GM18861 (cell line): ENCODE results near the gene TOMM34.
A peak's percentile ranks its signal among the peaks of the same experiment; 100 is the strongest.

Source experiments
- ATAC-seq: cut with Tn5 transposase; IDR thresholded peaks from one replicate; pipeline ENCODE4 v1.9.1; 2021; ENCODE audit not compliant: unreplicated experiment

TOMM34 gene, protein sequence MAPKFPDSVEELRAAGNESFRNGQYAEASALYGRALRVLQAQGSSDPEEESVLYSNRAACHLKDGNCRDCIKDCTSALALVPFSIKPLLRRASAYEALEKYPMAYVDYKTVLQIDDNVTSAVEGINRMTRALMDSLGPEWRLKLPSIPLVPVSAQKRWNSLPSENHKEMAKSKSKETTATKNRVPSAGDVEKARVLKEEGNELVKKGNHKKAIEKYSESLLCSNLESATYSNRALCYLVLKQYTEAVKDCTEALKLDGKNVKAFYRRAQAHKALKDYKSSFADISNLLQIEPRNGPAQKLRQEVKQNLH

DNA sequence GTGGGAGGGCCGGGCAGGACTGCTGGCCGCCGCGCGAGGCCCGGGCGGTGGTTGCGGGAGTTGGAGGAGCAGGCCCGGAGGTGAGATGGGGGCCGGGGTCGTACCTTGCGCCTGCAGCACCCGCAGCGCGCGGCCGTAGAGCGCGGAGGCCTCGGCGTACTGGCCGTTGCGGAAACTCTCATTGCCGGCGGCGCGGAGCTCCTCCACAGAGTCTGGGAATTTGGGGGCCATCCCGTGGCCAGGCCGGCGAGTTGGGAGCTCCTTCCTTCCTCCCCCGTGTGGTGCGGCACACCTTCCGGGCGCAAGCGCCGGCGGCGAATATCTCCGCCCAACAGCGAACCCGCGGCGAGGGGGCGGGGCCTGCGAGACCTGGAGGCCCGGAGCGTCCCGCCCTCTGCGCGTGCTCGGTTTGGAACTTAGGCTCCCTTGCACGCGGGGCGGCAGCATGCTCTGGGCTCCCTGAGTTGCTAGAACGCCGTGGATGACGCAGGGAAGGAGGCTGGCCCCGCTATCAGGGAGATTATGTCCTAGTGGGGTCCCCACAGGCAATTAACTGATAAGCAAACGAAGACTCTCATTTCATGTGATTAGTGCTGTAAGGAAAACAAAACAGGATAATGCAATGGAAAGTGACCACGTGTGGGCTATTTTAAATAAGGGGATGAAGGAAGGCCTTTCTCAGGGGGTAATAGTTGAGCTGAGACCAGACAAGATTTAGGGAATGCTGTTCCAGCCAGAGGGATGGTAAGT, at the start of gene TOMM34:
Gene TOMM34 (minus strand): TSS at position 295 of the 750 bp plus-strand sequence. CDS start 64 bp downstream, at position 231.
- peak; percentile 77 for ATAC-seq

DNA sequence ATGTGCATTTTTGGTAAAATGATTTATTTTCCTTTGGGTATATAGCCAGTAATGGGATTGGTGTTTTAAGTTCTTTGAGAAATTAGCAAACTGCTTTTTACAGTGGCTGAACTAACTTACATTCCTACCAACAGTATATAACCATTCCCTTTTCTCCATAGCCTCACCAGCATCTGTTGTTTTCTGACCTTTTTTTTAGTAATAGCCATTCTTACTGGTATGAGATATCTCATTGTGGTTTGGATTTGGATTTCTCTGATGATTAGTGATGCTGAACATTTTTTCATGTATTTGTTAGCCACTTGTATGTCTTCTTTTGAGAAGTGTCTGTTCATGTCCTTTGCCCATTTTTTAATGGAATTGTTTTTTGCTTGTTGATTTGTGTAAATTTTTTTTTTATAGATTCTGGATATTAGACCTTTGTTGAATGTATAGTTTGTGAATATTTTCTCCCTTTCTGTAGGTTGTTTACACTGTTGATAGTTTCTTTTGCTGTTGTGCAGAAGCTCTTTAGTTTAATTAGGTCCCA, 48.4 kb upstream of the TOMM34 start:
- no peak for ATAC-seq

DNA sequence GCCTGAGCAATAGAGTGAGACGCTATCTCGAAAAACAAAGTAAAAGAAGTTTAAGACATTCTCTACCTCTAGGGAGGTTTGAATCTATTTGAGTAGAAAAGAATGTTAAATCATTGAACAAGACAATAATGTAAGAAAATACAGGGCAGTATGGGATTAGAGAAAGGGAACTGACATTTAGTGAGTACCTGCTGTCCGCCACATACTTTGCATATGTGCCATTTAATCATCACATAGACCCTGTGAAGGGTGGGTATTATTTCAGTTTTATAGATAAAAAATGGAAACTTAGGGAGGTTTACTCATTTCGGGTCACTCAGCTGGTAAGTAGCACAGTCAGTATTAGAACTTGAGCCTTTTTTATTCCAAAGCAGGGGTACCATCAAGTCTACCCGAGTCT, 37.5 kb upstream of the TOMM34 start:
- no peak for ATAC-seq

DNA sequence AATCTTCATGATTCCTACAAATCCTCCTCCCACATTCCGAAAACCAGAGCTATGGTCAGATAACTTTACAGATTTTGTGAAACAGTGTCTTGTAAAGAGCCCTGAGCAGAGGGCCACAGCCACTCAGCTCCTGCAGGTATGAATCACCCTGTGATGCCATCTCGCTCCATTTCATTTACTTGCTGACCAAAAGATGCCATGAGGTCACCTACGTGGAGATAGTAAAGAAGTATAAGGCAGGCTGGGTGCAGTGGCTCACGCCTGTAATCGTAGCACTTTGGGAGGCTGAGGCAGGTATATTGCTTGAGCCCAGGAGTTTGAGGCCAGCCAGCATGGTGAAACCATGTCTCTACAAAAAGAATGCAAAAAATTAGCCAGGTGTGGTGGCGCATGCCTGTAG, 37.0 kb upstream of the TOMM34 start:
- no peak for ATAC-seq

DNA sequence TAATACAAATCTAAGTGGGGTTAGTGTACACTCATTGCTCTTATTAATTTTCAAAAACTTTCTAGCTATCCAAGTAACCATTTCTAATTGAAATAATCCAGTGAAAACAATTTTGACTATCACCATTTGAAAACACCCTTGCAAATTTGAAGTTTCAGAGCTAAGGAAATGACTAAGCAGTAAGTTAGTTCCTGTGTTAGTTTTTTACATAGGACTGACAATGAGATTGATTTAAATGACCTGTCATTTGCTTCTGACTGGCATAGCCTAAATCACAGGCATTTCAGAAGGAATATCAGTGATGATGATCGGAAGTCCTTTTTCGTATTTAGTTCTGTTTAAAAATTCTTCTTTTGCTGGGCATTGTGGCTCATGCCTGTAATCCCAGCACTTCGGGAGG, 33.1 kb upstream of the TOMM34 start:
- no peak for ATAC-seq

DNA sequence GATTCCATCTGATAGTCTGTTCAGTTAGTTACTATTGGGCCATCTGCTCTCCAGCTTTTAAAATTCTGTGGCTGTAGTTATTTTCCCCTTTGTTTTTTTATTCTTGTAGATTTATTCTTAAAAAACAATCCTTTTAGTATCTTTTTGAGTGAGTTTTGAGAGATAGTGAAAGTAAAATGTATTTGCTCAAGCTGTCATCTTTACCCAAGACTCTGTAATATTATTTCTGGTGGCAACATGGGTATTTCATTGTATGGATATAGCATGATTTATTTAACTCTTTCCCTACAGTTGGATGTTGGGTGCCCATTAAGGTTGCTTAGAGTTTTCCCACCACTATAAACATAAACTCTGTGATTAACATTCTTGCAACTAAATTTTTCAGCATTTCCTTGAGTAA, 30.8 kb upstream of the TOMM34 start:
- ATAC-seq, result no peak

DNA sequence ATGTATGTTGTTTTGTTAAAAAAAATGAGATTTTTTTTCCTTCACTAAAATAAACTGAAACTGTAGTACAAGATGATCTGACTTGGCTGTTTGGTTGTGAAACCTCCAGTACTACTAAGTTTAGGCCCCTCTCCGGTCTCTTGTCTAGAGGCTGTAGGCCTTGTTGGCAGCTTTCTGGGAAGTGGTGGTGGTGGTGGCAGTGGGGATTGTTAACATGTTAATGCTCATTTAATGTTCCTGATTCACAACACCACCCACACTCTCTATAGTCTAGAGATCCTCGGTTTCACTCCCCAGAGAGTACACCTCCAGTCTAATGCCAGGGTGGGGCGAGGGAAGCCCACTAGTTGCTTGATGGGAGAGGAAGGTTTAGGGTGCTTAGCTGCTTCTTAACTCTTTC, 30.2 kb upstream of the TOMM34 start:
- no peak for ATAC-seq

DNA sequence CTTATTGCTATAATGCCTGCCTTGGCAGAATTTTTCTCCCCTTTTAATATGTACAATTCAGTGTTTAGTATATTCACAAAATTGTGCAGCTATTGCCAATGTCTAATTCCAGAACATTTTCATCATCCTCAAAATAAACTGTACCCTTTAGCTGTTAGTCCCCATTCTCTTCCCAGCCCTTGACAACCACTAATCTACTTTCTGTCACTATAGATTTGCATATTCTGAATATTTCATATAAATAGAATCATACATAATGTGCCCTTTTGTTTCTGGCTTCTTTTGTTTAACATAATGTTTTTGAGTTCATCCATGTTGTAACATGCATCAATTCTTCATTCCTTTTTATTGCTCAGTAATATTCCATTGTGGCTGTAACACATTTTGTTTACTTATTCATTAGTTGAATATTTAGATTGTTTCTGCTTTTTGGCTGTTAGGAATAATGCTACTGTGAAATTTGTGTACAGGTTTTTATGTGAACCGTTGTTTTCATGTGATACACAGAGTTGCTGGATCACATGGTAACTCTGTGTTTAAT, 28.5 kb upstream of the TOMM34 start:
- ATAC-seq, result no peak

DNA sequence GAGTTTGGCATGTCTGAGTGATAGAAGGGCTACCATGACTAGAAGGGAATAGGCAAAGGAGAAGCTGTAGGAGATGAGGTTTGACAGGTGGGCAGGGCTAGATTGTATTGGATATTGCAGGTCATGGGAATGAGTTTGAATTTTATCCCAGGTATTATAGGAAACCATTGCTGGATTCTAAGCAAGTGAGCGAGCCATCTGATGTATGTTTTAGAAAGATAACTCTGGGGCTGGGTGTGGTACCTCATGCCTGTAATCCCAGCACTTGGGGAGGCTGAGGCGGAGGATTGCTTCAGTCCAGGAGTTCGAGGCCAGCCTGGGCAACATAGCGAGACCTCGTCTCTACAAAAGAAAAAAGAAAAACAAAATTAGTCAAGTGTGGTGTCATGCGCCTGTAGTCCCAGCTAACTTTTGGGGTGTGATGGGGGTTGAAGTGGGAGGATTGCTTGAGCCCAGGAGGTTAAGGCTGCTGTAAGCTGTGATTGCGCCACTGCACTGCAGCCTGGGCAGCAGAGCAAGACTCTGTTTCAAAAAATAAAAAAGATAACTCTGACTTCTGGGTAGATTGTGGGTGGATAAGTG, 23.0 kb upstream of the TOMM34 start:
- ATAC-seq, result no peak

DNA sequence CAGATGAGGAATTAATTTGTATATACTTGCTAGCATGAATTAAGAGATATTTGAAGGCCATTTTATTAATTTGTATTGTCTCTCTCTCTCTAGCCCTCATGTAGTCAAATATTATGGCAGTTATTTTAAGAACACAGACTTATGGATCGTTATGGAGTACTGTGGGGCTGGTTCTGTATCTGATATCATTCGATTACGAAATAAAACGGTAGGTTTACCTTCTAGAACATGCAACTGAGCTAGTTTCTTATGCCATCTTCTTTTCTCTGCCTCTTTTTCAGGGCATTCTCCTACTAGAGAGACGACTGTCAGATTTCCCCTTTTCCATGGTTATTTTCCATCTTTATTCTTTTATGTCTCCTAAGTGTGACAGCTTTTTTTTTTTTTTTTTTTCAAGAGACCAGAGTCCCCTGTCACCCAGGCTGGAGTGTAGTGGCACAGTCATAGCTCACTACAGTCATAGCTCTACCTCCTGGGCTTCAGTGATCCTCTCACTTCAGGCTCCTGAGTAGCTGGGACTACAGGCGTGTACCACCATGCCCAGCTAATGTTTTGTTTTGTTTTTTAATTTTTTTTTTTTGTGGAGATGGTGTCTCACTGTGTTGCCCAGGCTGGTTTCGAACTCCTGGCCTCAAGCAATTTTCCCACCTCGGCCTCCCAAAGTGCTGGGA, 21.7 kb upstream of the TOMM34 start:
- no peak for ATAC-seq

DNA sequence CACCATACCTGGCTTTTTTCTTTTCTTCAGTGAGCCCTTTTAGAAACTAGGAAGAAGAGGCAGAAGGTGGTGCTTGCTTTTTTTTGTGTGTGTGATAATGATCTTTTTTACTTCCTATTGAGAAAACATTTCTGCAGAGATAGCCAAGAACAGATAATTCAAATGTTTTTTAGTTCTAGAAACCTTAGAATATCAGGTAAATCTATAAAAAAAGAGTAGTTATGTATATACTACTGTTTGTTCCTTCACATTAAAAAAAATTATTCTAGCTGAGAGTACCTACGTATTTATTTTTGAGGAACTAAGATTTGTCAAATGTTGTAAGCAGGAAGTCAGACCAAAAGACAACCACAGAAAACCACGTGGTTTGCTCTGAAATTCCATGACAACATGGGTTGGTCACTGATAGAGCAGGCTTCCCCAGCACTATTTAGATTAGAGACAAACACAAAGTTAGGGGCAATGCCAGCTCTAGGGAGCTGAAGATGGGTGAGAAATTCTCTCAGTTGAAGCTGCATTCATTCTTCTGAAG, 19.0 kb upstream of the TOMM34 start:
- ATAC-seq, result peak; percentile 69

DNA sequence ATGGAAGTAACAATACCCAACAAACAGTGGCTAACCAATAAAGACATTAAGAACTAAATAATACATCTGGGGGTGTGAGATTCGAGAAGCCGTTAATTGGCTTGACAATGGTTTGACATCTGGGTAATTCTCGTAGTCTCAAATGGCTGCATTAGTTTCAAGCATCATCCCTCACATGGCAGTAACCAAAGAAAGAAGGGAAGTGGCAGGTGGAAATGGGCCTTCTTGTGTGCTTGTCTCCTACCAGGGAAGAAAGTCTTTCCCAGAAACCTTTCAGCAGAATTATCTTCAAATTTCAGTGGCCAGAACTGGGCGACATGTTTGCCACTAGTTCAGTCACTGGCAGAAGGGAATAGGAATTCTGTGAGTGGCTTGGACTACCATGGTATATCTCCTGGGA, 16.5 kb upstream of the TOMM34 start:
- ATAC-seq, result no peak

DNA sequence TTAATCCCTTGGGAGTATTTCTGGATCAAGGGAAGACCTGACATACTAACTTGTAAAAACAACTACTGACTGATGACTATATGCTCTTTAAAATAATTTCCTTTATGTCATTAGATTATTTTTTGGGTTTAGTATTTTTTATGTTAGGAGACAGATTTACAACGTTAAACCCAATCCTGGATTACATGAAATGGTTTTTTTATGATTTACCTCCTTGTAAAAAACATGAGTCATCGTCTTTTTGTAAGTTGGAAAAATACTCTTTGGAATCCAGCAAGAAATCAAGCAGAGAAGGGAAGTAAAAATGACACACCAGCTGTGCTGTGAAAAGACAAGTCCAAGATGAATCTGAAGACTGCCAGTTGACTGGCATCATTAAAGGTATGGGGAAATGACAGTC, 12.9 kb upstream of the TOMM34 start:
- no peak for ATAC-seq

DNA sequence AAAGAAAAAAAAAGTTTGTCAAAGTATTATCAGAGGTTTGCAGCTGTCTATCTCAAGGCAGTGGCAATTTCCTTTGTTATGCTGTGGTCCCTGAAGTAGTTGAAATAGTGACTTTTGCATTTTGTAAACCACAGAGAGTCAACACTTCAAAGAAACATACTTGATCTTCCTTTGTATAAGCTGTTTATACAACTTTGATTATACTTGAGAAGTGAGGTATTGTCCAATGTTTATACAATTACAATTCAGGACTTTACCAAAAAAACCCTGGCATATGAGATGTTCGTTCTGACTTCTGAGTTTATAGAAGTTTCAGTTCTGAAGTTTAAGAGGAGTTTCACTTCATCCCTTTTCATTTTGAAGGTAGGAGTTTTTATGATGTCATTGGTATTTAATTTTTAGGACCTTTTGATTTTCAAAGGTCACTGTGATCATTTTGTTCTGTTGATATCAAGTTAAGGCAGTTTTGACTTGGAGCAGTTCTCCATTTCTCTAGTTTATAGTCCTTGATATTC, 10.1 kb upstream of the TOMM34 start:
- ATAC-seq, result no peak

DNA sequence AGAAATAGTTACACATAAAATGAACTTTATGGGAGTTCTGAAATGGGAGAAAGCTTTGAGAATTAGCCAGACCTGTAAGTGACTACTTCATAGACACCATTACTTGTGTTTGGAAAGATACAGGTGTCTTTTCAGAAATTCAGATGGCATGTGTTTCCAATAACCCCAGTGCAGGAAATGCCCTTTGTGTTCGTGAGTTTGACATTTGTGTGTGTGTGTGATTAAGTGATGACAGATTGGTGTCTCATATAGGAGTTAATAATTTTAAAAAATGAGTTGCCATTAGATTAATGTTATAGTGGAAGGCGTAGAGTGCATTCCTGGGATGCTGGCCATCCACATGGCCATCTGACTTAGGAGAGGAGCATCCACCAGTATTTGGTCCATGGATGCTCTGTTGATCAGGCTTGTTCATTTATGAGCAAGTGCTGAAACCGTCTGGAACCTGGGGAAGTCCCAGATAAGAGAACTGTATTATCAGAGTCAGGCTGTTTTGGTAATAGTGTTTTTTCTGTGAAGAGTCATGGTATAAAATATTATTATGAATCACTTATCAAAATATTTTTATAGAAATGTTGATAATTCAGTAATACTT, 9.2 kb upstream of the TOMM34 start:
- ATAC-seq, result no peak

DNA sequence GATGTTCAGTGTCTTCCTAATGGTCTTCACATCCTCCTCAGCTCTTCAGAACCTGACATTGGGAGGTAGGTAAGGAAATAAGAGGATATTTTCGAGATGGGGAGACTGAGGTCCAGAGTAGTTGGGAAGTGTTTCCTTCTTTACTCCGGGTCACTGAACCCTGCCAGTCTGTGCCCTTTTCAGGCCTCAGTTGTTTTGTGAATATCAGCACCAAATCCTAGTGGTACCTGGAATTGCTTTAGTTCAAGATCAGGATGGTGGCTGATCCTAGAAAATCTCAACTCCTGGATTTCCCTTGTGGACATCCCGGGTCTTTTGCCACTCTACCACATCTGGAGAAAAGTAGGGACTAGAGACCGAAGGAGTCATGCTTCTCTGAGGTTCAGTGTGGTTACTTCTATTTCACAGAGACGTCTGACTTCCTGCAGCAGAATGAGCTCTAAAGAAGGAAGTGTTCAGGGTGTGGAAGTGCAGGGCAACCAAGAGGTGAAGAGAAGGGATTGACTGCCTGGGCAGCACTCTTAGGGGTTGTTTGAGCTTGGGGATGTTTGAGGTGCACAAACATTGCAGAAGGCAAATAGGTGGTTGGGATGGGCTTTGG, 7.1 kb upstream of the TOMM34 start:
- no peak for ATAC-seq

DNA sequence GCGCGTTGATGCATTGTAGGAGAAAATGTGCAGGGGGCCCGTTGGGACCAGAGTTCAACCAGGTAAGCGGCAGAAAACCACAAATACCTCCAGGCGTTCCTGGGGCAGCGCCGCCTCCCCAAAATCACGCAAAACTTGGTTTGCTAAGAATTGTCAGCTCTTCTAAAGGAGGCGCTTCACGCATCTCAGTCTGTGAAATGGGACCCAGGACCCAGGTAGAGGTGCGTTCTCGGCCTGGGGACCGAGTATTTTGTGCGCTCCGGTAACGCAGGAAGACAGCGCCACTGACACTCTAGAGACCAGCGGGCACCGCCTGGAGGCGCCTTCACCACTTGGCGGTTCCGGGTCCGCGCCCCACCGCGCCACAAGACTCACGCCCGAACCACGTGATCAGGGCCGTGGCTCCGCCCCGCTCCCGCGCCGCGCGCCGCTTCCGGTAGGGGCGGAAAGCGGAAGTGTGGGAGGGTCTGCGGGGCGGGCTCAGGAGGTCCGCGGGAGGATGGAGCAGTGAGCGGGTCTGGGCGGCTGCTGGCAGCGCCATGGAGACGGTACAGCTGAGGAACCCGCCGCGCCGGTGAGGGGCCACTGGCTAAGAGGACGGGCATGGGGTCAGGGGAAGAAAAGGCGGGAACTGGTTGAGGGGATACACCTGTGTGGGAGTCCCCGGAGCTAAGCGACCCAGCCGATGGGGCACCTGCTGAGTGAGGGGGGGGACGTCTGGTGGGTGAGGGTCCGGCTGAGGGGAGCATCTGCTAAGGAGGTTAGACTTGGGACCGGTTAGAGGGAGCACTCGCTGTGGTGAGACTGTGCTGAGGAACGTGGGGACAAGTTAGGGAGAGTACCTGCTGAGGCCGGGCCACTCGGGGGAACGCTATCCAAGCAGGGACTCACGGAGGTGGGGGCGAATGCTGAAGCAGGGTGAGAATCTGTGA, 6.1 kb upstream of the TOMM34 start, which contains the start of gene STK4:
Gene STK4 (plus strand): TSS at position 483 of the 932 bp plus-strand sequence. CDS start 57 bp downstream, at position 540.
- ATAC-seq, result peak; percentile 53

DNA sequence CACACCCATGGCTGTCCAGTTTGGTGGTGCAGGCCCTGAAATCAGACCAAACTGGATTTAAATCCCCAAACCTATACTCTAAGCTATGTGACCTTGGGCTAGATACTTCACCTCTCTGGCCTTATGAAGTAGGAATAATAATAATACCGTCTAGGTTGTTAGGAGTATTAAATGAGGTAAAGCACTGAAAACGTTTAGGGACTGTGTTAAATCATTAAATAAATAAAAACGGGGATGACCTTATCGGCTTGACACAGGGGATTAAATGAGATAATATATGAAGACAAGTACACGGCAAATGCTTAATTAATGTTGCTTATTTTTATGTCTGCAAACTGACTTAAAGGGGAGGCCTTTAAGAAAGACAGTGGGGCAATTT, 5.4 kb upstream of the TOMM34 start:
- ATAC-seq, result no peak
